HL-60/S4 treated with phorbol 12-myristate 13-acetate at 8.2 ng/mL for 4 days and 3 days (cell line): ENCODE results near the gene CERS1.

Experiments
- in situ Hi-C: fragments of 300-500 bp; cut with MboI; formaldehyde crosslinking; loops from 2 replicates; pipeline ENCODE4 v1.15.0; 2022; ENCODE audit warnings: low sequenced_read_pairs

CERS1 gene

DNA sequence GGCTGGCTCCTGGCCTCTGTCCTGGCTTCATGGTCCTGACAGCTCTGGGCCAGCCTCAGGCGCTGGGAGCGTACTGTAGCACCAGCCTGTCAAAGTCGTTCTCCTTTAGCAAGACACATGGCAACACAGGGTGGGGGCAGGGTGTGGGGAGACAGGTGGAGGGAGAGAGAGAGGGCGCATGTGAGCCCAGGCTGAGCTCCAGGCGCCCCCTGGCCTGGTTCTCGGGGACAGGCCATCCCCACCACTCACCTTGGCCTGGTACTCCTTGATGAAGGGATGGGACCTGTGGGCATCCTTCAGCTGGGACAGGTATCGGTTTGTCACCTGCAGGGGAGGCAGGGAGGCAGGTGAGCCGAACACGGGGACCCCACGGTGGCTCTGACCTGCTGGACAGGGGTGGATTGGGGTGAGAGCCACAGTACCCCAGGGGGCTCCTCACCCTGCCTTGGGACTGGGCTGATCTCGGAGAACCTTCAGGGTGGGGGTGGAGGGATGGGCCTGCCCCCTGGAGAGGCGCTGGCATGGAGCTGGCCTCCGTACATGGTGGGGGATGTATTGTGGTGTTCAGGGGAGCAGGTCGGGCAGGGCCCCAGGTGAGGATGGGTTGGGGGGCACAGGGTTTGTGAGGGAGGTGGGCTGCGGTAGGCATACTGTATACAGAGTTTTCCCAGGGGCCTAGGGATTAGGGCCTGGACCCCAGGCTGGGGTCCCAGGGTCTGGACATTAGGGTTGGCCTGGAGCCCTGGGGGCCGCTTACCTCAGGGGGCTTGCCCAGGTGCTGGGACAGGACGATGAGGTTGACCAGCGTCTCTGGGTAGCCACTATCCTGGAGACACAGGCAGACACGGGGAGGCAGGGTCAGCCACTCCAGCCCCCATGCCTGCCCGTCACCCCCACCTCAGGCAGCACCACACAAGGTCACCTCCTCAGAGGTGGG is 3.9 kb upstream of the CERS1 start:
- in situ Hi-C loops: no loop called here

DNA sequence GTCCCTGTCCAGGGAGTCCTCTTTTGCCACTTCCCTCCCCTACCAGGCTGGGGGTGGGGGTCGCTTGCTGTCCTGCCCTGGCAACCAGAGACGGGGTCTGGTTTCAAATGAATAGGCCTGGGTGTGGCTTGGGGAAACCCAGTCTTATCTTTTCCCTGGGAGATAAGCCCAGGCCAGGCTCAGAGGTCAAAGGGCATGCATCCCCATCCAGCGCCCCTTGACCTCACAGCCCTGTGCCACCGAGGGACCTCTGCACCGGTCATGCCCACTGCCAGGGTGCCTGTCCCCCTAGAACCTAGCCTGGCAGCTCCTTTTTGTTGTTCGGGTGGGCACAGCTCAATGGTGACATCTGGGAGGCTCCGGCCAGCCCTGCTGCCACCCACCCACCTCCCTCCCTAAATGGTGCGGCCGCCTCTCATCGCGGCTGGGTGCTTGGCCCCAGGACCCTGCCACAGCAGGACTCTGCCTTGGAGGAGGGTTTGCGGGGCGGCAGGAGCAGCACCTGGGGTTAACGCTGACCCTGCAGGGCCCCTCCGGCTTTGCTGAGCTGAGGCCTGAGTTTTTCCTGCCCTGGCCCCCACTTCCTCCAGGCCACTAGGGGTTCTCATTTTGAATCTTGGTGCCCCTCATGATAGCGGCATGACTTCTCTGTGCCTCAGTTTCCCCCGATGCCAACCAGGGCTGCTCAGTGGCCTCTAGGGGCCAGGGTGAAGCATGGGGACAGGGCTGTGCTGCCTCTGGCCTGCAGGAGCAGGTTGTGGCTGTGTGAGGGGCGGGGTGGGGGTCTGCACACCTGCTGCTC is 2.9 kb upstream of the CERS1 start:
- in situ Hi-C loops: no loop called here

DNA sequence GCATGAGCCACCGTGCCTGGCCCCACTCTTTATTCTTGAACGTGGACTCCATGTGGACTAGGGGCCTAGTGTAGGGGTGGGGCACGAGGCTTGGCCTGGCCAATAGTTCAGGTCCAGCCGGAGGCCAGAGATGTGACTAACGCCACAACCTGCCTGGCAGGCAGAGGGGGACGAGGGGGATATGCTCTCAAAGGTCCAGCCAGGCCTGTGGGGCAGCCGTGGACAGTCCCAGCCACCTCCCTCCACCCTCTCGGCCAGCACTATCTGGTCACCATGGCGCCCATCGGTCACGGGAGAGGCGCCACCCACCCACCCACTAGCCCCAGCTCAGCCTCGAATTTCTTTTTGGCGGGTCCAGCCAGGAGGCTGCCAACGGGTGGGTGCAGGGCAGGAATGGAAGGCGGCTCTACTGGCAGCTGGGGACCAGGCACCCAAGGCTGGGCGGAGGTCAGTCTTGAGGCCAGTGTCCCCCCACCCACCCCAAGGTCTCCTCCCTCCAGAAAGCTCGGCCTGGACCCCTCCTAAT is 2.2 kb upstream of the CERS1 start:
- in situ Hi-C loops: no loop called here

DNA sequence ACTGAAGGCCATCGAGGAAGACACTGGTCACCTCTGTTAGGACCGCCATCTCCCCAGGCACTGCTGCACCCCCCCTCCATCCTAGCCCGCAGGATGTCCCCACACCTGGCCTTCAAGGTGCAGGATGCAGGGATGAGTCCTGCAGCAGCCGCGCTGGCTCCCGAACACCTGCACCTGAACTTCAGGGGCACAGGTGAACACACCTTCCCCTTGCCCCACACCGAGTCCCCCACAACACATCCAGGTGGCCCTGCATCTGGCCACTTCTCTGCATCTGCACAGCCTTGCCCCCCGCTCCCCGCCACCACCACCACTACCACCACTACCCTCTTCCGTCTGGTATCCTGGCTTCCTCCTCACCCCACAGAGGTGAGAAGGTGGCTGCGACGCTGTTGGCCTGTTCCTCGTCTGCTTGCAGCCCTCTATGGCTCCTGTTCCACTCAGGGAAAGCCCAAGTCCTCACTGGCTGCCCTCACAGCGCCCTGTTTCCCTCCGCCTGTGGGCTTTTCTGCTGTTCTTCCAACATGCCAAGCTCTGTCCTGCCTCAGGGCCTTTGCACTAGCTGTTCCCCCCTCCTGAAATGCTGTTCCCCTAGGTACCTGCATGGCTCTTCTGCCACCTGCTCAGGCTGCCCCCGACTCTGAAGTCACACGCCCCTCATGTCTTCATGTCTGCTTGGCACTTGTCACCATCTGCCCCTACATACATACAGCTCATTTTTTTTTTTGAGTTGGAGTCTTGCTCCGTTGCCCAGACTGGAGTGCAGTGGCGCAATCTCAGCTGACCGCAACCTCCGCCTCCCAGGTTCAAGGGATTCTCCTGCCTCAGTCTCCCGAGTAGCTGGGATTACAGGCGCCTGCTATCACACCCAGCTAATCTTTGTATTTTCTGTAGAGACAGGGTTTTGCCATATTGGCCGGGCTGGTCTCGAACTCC is 1.4 kb upstream of the CERS1 start:
- in situ Hi-C loops: no loop called here

DNA sequence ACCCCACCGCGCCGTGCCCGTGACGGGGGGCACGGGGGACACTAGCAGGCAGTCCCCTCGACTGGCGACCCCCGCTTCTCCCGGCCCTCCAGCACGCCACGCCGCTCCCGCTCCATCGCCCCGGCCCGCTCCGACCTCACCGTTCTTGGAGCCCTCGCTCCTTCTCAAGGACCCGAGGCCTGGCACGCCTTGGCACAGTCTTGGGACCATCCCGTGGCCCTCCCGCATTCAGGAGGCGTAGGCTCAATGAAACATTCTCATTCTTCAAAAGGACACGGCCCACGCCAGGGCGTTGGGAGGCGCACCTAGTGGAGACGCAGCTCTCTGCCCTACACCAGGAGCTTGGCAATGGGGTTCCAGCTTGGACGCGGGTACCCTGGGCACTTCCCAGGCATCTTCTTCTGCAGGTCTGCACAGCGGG is 473 bp upstream of the CERS1 start:
- in situ Hi-C loops: no loop called here

DNA sequence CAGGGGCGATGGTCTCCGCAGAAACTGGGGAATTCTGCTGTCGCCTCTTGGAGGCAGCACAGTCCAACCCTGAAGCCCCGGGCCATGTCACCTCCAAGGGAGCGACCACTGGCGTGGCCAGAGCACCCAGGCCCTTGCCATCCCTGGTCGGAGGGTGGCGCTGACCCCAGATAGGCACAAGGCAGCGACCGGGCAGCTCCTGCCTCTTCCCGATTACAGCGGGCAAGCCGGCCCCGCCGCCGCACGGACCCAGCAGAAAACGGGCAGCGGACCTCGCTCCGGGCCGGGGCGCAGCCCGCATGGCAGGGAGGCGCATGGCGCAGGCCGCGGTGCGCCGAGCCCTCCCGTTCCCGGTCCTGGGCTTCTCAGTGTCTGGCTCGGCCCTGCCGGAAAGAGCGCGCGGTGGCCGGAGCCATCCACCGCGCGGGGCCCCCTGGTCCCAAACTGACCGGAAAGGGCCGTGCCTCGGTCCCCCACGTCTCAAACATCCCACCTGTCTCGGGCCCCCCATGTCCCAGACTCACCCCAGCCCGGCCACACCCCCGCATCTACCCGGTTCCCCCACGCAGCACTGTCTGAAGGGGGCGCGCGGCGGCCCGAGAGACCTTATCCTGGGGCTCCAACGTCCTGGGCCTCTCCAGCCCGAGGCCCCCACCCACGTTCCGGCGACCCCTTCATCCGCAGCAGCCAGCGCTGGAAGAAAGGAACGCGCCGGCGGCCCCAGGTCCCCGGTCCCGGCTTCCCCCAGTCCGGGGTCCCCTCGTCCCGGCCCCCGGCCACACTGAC is 727 bp downstream of the CERS1 start:
- in situ Hi-C loops: no loop called here

DNA sequence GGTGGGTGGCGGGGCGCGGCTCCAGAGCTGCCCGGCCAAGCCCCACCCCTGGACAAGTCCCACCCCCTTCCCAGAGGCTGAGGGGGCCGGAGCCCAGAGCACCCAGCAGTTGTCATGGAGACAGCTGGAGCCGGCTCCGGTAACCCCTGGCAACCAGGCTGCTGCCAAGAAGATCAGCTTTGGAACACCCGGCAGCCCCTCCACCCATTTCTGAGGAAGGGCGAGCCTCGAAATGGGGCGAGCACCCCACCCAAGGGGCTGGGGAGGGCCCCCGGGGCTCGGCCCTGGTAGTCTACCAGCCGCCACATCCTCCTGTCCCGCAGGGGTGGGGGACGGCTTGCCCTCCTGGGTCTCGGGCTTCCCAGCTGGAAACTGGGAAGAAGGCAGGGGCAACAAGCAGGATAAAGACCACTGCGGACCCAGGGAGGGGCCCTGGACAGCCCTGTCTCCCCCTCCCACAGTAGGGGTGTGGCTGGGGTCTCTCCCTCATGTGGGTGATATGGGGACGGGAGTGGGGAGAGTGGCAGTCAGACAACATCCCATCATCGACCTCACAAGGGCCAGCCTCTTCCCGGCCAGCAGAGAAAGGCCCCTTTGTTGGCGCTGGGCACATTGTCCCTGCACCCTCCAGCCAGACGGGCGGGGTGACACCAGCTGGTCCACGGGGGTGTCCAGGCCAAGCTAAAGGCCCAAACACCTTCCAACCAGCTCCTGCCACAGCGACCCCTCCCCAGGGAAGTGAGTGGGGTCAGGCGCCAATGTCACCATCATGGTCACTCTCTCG is 1.5 kb downstream of the CERS1 start:
- in situ Hi-C loops: no loop called here

DNA sequence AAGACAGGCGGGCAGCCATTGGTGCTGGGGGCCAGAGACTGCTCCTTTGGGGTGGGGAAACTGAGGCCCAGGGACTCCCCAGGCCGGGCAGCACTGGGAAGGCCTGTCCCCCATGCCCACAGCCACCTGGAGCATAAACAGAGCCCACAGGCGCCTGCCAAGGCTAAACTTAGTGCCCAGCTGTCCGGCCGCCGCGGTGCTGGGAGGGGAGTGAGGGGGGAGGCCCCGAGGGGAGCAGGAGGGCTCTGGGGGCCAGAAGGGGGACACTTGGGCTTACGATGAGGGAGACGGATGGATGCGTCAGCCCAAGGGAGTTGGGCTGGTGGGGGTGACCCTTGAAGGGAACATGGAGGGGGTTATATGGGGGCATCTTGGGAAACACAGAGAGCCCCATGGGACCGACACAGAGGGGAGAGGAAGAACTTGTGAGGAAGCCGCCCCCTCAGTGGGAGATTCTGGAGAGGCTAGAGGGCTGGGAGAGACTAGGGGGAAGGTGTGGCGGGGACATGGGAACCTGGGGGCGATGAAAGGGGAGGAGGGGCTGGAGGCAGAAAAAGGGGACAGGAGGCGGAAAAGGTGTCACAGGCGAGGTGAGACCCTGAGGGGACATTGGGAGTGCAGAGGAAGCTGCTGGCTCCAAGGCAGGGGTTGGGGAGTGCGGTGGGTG is 2.2 kb downstream of the CERS1 start:
- in situ Hi-C loops: no loop called here

DNA sequence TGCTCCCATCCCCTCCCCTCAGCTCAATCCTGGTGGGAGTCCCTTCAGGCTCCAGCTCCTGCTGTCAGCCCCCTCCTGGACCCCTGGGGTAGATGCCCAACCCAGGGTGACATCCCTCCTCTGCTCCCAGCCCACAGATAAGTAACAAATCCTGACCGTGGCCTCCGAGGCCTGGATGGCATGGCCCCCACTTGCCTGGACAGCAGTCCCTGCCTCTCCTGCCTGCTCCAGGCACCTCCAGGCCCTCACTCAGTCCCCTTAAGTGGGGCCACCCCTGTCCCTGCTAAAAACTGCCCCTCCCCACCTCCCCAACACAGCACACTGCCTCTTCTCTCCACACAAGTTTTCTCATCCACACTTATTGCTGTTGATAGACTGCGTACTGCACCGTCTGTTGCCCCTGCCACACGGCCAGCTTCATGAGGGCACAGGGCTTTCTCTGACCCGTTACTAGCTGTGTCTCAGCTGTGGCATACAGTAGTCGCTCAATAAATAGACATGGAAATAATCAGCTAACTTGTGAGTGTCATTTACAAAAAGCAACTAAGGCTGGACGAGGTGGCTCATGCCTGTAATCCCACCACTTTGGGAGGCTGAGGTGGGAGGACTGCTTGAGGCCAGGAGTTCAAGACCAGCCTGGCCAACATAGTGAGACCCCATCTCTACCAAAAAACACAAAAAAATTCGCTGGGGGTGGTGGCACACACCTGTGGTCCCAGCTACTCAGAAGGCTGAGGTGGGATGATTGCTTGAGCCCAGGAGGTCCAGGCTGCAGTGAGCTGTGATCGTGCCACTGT is 5.8 kb downstream of the CERS1 start:
- in situ Hi-C loops: no loop called here

DNA sequence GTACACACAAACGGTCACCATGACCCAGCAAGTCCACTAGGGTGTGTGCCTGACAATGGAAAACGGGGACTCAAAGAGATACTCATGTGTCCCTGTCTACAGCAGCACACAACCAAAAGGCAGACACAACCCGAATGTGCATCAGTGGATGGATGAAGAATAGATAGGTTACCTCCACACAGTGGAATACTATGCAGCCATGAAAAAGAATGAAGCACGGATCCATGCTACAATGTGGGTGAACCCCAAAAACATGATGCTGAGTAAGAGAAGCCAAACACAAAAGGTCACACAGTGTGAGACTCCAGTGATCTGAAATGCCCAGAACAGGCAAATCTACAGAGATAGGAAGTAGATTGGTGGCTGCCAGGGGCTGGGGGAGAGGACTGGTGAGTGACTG is 9.0 kb downstream of the CERS1 start:
- in situ Hi-C loops: no loop called here

DNA sequence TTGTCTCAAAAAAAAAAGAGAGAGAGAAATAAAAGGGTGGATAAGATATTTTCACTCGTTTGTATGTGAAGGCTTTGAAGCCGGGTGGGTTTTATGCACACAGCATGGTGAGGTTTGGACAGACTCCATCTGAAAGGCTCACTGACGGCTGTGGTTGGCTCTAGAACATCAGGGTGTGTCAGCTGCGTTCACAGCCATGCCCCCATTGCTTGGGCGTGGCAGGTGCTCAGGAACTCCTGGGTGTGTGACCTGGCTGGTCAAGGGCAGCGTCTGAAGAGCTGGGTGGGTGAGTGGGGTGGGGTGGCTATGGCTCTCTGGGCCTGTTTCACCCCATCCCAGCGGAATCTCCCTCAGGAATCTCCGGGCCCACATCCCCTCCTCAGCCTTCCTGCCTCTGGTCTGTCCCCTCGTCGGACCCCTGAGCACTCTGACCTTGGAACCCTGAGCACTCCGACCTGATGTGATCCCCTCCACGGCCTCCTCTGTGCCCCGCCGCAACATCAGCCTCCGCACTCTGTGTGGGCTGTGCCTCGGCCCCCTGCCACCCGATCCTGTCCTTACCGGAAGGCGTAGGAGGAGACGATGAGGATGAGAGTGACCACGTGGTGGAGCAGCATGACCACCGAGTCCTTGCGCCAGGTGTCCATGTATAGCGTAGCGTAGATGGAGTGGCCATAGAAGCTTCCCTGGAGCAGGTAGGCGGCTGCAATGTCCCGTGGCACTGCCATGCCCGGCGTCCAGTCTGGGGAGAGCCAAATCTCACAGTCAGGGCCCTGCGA is 12.2 kb downstream of the CERS1 start:
- in situ Hi-C loops: no loop called here

DNA sequence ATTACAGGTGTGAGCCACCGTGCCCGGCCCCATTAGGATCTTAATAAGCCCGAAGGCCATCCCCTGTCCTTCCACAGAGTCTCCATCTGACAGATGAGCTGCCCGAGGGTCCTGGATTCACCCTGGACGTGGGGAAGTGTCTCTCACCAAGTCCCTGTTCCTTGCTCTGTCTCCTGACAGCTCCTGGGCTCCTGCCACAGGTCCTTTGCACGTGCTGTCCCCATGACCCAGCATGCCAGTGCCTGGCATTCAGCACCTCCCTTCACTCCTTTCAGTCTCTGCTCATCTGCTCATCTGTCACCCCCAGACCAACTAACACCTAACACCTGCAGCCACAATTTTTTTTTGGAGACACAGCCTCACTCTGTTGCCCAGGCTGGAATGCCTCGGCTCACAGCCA is 14.5 kb downstream of the CERS1 start:
- in situ Hi-C loops: no loop called here

DNA sequence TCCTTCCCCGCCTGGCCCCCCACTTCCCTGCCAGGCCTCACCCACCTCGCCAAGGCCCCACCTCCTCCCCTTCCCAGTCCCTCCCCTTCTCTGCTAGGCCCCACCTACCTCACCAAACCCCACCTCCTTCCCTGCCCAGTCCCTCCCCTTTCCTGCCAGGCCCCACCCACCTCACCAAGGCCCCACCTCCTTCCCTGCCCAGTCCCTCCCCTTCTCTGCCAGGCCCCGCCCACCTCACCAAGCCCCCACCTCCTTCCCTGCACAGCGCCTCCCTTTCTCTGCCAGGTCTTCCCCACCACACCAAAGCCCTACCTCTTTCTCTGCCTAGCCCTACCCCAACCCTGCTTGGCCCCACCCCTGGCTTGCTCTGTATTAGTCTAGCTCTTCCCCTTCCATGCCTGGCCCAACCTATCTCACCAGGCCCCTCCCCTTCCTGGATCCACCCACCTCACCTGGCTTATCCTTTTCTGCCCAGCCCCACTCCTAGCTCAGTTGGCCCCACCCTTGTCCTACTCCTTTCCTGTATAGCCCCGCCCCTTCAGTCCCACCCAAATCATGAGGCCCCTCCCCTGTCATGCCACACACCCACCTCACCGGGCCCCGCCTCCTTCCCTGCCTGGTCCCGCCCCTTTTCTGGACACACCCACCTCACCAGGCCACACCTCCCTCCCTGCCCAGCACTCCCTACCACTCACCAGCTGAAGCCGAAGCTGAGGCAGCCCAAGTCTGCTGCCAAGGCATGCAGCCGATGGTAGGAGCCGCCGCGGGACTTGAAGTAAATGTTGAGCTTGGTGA is 16.2 kb downstream of the CERS1 start:
- in situ Hi-C loops: no loop called here

DNA sequence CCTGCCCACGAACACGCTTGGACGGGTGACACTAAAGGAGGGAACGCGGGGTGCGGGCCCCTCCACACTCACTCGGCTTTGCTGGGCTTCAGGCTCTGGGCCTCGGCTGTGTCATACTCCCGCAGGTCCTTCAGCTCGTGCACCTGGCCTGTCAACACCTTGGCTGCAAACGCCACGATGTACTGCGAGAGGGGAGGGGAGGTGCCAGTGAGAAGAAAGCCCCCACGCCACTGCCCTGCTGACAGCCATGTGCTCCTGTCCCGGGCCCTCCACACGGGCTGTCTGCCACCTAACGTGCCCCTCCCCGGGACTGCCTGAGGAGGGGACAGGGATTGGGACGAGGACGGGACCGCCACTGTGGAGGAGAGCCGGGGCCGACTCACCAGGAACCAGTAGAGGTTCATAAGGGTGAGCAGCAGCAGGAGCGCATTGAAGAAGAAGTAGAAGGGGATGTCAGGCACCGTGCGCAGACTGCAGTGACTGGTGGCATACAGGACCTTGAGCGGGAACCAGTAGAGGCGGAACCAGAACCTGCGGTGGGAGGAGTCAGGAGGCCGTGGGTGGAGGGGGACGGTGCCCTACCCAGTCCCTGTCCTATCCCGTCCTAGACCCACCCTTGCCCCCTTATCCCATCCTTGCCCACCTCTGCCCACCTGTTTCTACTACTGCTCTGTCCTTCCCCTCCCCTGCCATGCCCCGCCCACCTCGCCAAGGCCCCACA is 16.9 kb downstream of the CERS1 start:
- in situ Hi-C loops: no loop called here

DNA sequence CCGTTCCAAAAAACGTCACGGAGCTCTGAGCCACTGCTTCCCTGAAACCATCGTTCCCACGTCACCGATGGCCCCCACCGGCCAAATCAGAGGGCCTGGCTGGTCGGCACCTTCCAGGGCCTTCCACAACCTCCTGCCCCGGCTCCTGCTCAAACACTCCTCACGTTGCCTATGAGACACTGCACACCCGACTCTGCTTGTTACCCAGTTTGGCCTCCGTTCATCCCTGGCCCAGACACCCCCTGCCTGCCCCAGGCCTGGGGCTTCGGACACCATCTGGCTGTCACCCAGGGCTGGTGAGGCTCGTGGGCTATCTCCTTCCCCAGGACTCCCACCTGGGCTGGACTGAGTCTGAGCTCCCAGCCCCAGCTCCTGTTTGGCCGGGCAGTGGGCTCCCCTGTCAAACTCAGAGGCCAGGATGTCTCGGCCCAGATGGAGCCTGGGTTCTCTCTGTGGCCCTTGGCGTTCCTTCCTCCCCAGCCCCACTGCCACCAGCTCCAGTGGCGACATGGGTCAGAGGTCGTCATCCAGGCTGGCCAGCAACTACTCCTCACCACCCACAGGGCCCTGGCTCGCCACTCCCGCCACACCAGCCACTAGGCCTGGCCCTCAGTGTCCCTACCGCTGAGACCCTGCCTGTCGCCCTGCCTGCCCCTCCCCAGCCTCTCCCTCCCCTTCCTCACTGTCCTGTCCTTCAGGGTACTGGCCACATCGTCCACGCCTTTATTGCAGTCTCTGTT is 17.7 kb downstream of the CERS1 start:
- in situ Hi-C loops: no loop called here
